A549 (cell line): Measurements from ENCODE around the gene ADARB2. TPM values are rescaled to one million over a fixed set of nuclear protein-coding genes. Genes with fewer than 3 reads are reported as not detected.

Experiments
- ATAC-seq, 2 experiments: fragments of 200-7000 bp in 1 of 2; fragments of >200 bp in 1 of 2; cut with Nextera tagmentation in 1 of 2; cut with Tn5 transposase in 1 of 2; 3 replicates each; pipeline versions ENCODE4 v1.8.0 to v1.9.1; 2018 to 2020; ENCODE audit warnings: mild to moderate bottlenecking in 1 of 2, moderate library complexity in 1 of 2
- CTCF ChIA-PET: fragments of 300-600 bp; sonication (Branson Sonifier 250); formaldehyde crosslinking; extraction: SDS; loops from one replicate; lab custom pipeline; 2021; ENCODE audit warnings: antibody characterized with exemption, inconsistent platforms; lab: Yijun Ruan, JAX
- POLR2A ChIA-PET: fragments of 350-600 bp; formaldehyde crosslinking; extraction: SDS; loops from one replicate; lab custom pipeline; 2021; ENCODE audit warnings: antibody characterized with exemption, inconsistent platforms; lab: Yijun Ruan, JAX
- DNase-seq, 2 experiments: peaks; one replicate each; pipeline versions ENCODE4 v3.0.0 to v3.0.0-alpha.2; 2011 to 2016; ENCODE audit warnings: low read depth in 1 of 2, low spot score in 1 of 2
- FAIRE-seq: peaks from 2 replicates; lab custom pipeline; 2011; peaks lifted over from hg19 to GRCh38; lab: Jason Lieb, UNC
- H3K27ac ChIP-seq, 2 experiments: fragments of >200 bp; sonication (Bioruptor Twin); formaldehyde crosslinking; 3 replicates each; pipeline ENCODE4 v1.5.1; 2016 to 2017
- H3K4me1 ChIP-seq: fragments of >200 bp; sonication (Bioruptor Twin); formaldehyde crosslinking; 3 replicates; pipeline ENCODE4 v1.6.1; 2016
- H3K4me2 ChIP-seq: fragments of >200 bp; sonication (Bioruptor Twin); formaldehyde crosslinking; 3 replicates; pipeline ENCODE4 v1.6.1; 2016
- H3K4me3 ChIP-seq: fragments of >200 bp; sonication (Bioruptor Twin); formaldehyde crosslinking; 3 replicates; pipeline ENCODE4 v1.5.1; 2016
- H3K9me3 ChIP-seq: fragments of >200 bp; sonication (Bioruptor Twin); formaldehyde crosslinking; 3 replicates; pipeline ENCODE4 v1.6.1; 2016
- ATOH8 ChIP-seq: fragments of 250-450 bp; sonication (Bioruptor Pico); IDR thresholded peaks from 2 replicates; pipeline ENCODE4 v1.5.0; 2020; ENCODE audit warnings: low read depth, mild to moderate bottlenecking, moderate library complexity
- BCL3 ChIP-seq: fragments of >200 bp; sonication (Bioruptor Twin); formaldehyde crosslinking; IDR thresholded peaks from 3 replicates; pipeline ENCODE4 v1.6.1; 2016
- CBX2 ChIP-seq: fragments of 200-600 bp; sonication (generic); IDR thresholded peaks from 2 replicates; pipeline ENCODE4 v1.6.1; 2016; ENCODE audit warnings: low read depth, mild to moderate bottlenecking, borderline replicate concordance
- EHF ChIP-seq: fragments of 250-450 bp; sonication (Bioruptor Pico); IDR thresholded peaks from 2 replicates; pipeline ENCODE4 v1.5.0; 2020; ENCODE audit warnings: mild to moderate bottlenecking
- FOSL2 ChIP-seq, 2 experiments: fragments of 450-650 bp in 1 of 2; fragments of >200 bp in 1 of 2; sonication (Bioruptor Twin) in 1 of 2; formaldehyde crosslinking; IDR thresholded peaks; 2 replicates each; pipeline versions ENCODE4 v1.5.0 to v1.6.1; 2016 to 2020; ENCODE audit warnings: mild to moderate bottlenecking in 1 of 2, moderate library complexity in 1 of 2
- FOXS1 ChIP-seq: fragments of 250-450 bp; sonication (Bioruptor Pico); IDR thresholded peaks from 2 replicates; pipeline ENCODE4 v1.5.0; 2020; ENCODE audit warnings: mild to moderate bottlenecking, moderate library complexity
- HEYL ChIP-seq: fragments of 250-450 bp; sonication (Bioruptor Pico); IDR thresholded peaks from 2 replicates; pipeline ENCODE4 v1.8.0; 2021; ENCODE audit warnings: mild to moderate bottlenecking, moderate library complexity
- HOXA7 ChIP-seq: fragments of 250-450 bp; sonication (Bioruptor Pico); IDR thresholded peaks from 2 replicates; pipeline ENCODE4 v1.5.0; 2020; ENCODE audit warnings: mild to moderate bottlenecking, moderate library complexity
- HOXB13 ChIP-seq: fragments of 250-450 bp; sonication (Bioruptor Pico); IDR thresholded peaks from 2 replicates; pipeline ENCODE4 v1.5.0; 2020; ENCODE audit warnings: low read depth, mild to moderate bottlenecking, moderate library complexity
- JUN ChIP-seq, 2 experiments: fragments of >200 bp; sonication (Bioruptor Twin); formaldehyde crosslinking; IDR thresholded peaks; 2 replicates in 1 of 2; 3 replicates in 1 of 2; pipeline ENCODE4 v1.6.1; 2016 to 2017
- JUNB ChIP-seq: fragments of >200 bp; sonication (Bioruptor Twin); formaldehyde crosslinking; IDR thresholded peaks from 2 replicates; pipeline ENCODE4 v1.6.1; 2016
- KDM5A ChIP-seq: fragments of 200-600 bp; sonication (generic); IDR thresholded peaks from 2 replicates; pipeline ENCODE4 v1.6.1; 2016; ENCODE audit warnings: antibody characterized with exemption, mild to moderate bottlenecking
- MAX ChIP-seq: IDR thresholded peaks from 2 replicates; pipeline ENCODE4 v1.6.1; 2012
- MAZ ChIP-seq: fragments of 150-350 bp; IDR thresholded peaks from 2 replicates; pipeline ENCODE4 v1.6.1; 2014; ENCODE audit warnings: antibody characterized with exemption, low read depth, low read length, borderline replicate concordance
- NFE2L2 ChIP-seq: fragments of 150-350 bp; conservative IDR thresholded peaks from 2 replicates; pipeline ENCODE4 v1.6.1; 2014; ENCODE audit warnings: low read length
- NPAS2 ChIP-seq: fragments of 250-450 bp; sonication (Bioruptor Pico); IDR thresholded peaks from 2 replicates; pipeline ENCODE4 v1.8.0; 2022; ENCODE audit warnings: mild to moderate bottlenecking, moderate library complexity, borderline replicate concordance
- PHF8 ChIP-seq: fragments of 200-600 bp; sonication (generic); IDR thresholded peaks from 2 replicates; pipeline ENCODE4 v1.6.1; 2016; ENCODE audit warnings: low read depth, mild to moderate bottlenecking, antibody characterized with exemption, moderate library complexity, borderline replicate concordance
- POLR2A ChIP-seq: IDR thresholded peaks from 2 replicates; pipeline ENCODE4 v1.6.1; 2012; ENCODE audit warnings: mild to moderate bottlenecking, low read length
- REST ChIP-seq: fragments of 200-600 bp; sonication (generic); IDR thresholded peaks from 2 replicates; pipeline ENCODE4 v1.6.1; 2016; ENCODE audit warnings: antibody characterized with exemption, mild to moderate bottlenecking, moderate library complexity
- RNF2 ChIP-seq: fragments of 200-600 bp; sonication (generic); IDR thresholded peaks from 2 replicates; pipeline ENCODE4 v1.6.1; 2016; ENCODE audit warnings: low read depth, mild to moderate bottlenecking, antibody characterized with exemption, moderate library complexity, borderline replicate concordance
- TFCP2L1 ChIP-seq: fragments of 250-450 bp; sonication (Bioruptor Pico); IDR thresholded peaks from 2 replicates; pipeline ENCODE4 v1.5.0; 2021; ENCODE audit warnings: mild to moderate bottlenecking
- ZC3H11A ChIP-seq: fragments of 450-650 bp; IDR thresholded peaks from 2 replicates; pipeline ENCODE4 v1.6.1; 2014; ENCODE audit warnings: antibody characterized with exemption, mild to moderate bottlenecking
- ZNF302 ChIP-seq: fragments of 250-450 bp; sonication (Bioruptor Pico); IDR thresholded peaks from 2 replicates; pipeline ENCODE4 v1.9.0; 2021; ENCODE audit warnings: inconsistent platforms, mild to moderate bottlenecking, moderate library complexity
- WGBS: methylation state at CpG from one replicate; pipeline ENCODE4 v1.1.6; 2017; ENCODE audit errors: missing lambda C conversion rate; 5-methylcytosine and 5-hydroxymethylcytosine counted together
- polyA plus RNA-seq, 4 experiments: library from polyadenylated mRNA; depleted of rRNA in 3 of 4; stranded (reverse); fragments of >200 nt; fragmentation: RNase III in 1 of 4; extraction: RNeasy Plus Mini Kit Qiagen cat#74134 plus additional on column Dnase treatment in 1 of 4; gene quantifications; 2 replicates in 3 of 4; 3 replicates in 1 of 4; pipeline ENCODE4 v1.2.3, GENCODE V29; 2011 to 2017

Gene ADARB2
- polyA plus RNA-seq, 2 of the 4 experiments (the other 2 are of a cell fraction): not detected

GRCh38 chr10:1515121-1515779 is 222.1 kb downstream of the ADARB2 start:
- ChIA-PET CTCF (no interaction called here), POLR2A (no interaction called here)
- Histone ChIP-seq H3K9me3 (no peaks in the 10 kb centered on the region), H3K27ac (no peak overlapping the region), H3K4me3 (no peak overlapping the region), H3K4me2 (no peak overlapping the region), H3K4me1 (no peaks in the 10 kb centered on the region)
- no peak for DNase-seq
- ATAC-seq: no peak
- 30% methylated on average over 12 of the region's 14 CpGs for WGBS
- no peak for TF ChIP-seq TFCP2L1 (CRISPR knock-in tag)
- no peak for TF ChIP-seq HOXB13
- TF ChIP-seq NFE2L2: no peak
- TF ChIP-seq JUNB: no peak
- TF ChIP-seq EHF (CRISPR knock-in tag): no peak
- no peak for TF ChIP-seq RNF2
- no peak for TF ChIP-seq JUN (IDR thresholded peaks at IDR 0.05)
- no peak for TF ChIP-seq ZC3H11A
- no peak for TF ChIP-seq HOXA7 (CRISPR knock-in tag)
- no peak for TF ChIP-seq MAX
- no peak for TF ChIP-seq HEYL (CRISPR knock-in tag)
- TF ChIP-seq CBX2: no peak
- TF ChIP-seq ATOH8 (CRISPR knock-in tag): no peak
- FAIRE-seq: no peak

GRCh38 chr10:1514681-1515080 is 222.6 kb downstream of the ADARB2 start:
- POLR2A ChIA-PET: no interaction called here
- no peak for FAIRE-seq

GRCh38 chr10:1513221-1513620 is 224.1 kb downstream of the ADARB2 start:
- Histone ChIP-seq H3K4me2 (no peak overlapping the region), H3K4me1 (no peaks in the 10 kb centered on the region), H3K9me3 (no peaks in the 10 kb centered on the region)
- POLR2A ChIA-PET: no interaction called here
- no peak for DNase-seq
- no peak for TF ChIP-seq HOXB13
- TF ChIP-seq PHF8: no peak
- no peak for TF ChIP-seq TFCP2L1 (CRISPR knock-in tag)
- no peak for TF ChIP-seq MAZ
- no peak for TF ChIP-seq ZNF302 (CRISPR knock-in tag)
- TF ChIP-seq HOXA7 (CRISPR knock-in tag): no peak
- TF ChIP-seq FOXS1: no peak
- no peak for TF ChIP-seq ZC3H11A
- TF ChIP-seq POLR2A: no peak
- TF ChIP-seq KDM5A: no peak
- TF ChIP-seq BCL3: no peak
- no peak for TF ChIP-seq RNF2
- no peak for TF ChIP-seq FOSL2 (IDR thresholded peaks at IDR 0.05)
- no peak for TF ChIP-seq FOSL2 (CRISPR knock-in tag; IDR thresholded peaks at IDR 0.05)
- TF ChIP-seq, all 56 proteins: peak for 0
- CTCF ChIA-PET: no interaction called here
- ATAC-seq (no peak), FAIRE-seq (no peak)
- H3K4me3 ChIP-seq: no peak overlapping the region
- WGBS: 39% methylated on average over 13 of the region's 14 CpGs
- H3K27ac ChIP-seq: no peak overlapping the region

More at GRCh38 chr10:1514681-1515080, 222.6 kb downstream of the ADARB2 start:
- CTCF ChIA-PET: no interaction called here
- Histone ChIP-seq H3K4me1 (no peaks in the 10 kb centered on the region), H3K27ac (no peak overlapping the region), H3K4me3 (no peak overlapping the region), H3K4me2 (no peak overlapping the region), H3K9me3 (no peaks in the 10 kb centered on the region)
- TF ChIP-seq REST (no peak), NFE2L2 (no peak), NPAS2 (CRISPR knock-in tag) (no peak)
- WGBS: 7% methylated on average over 8 of the region's 8 CpGs
- DNase-seq (no peak), ATAC-seq (no peak)
